Measurements from ENCODE around the gene HDDC3.
"Not testable (repeated sequence)": the region's sequence is repeated elsewhere in the genome, so short reads cannot be mapped to it uniquely, and the experiment has no call there.

HDDC3 gene

GRCh38 chr15:90907051-90907660, 25.2 kb downstream of the HDDC3 start:
- DNase-seq = no peak

- no peak for DNase-seq
These were observed 26.0 kb downstream of the HDDC3 start for GRCh38 chr15:90906181-90906849.

GRCh38 chr15:90905306-90906180, 26.8 kb downstream of the HDDC3 start:
- no peak for DNase-seq

- no peak for DNase-seq
These were observed 27.6 kb downstream of the HDDC3 start for GRCh38 chr15:90904746-90905145.

- no peak for DNase-seq
These were observed 28.4 kb downstream of the HDDC3 start for GRCh38 chr15:90903733-90904536.

- DNase-seq = peak; percentile 83
These were observed 29.3 kb downstream of the HDDC3 start, which contains the start of gene MAN2A2 for GRCh38 chr15:90902840-90903732. MAN2A2 (plus strand) TSS chr15:90903302; CDS start chr15:90904208, 906 bp downstream.

- peak; percentile 74 for DNase-seq
These were observed 30.1 kb downstream of the HDDC3 start for GRCh38 chr15:90902040-90902839.

GRCh38 chr15:90901175-90902039, 30.9 kb downstream of the HDDC3 start:
- DNase-seq = no peak

- not testable (repeated sequence) for DNase-seq
These were observed 35.2 kb downstream of the HDDC3 start for GRCh38 chr15:90897131-90897655.

GRCh38 chr15:90895571-90896117, 36.7 kb downstream of the HDDC3 start:
- DNase-seq = no peak

GRCh38 chr15:90893175-90894090, 38.9 kb downstream of the HDDC3 start:
- no peak for DNase-seq

GRCh38 chr15:90892498-90893174, 39.7 kb downstream of the HDDC3 start:
- DNase-seq = no peak

- no peak for DNase-seq
These were observed 40.3 kb downstream of the HDDC3 start for GRCh38 chr15:90892023-90892422.

- no peak for DNase-seq
These were observed 40.9 kb downstream of the HDDC3 start for GRCh38 chr15:90891346-90891949.

- no peak for DNase-seq
These were observed 41.5 kb downstream of the HDDC3 start for GRCh38 chr15:90890839-90891238.

- no peak for DNase-seq
These were observed 42.5 kb downstream of the HDDC3 start for GRCh38 chr15:90889736-90890456.

All from activated CD4-positive, alpha-beta T cell treated with anti-CD3 and anti-CD28 coated beads, Interleukin-2, amount 50 U/mL, for 16 hours (primary cell).